Urinary bladder (tissue), 4 donors: ENCODE measurements around the gene MAP2K5. TPM values are rescaled to one million over a fixed set of nuclear protein-coding genes. Genes with fewer than 3 reads are reported as not detected.

Experiments used
- DNase-seq: peaks from one replicate; pipeline ENCODE4 v3.0.0-alpha.2; 2015; ENCODE audit errors: extremely low spot score
- H3K27ac ChIP-seq: one replicate; pipeline ENCODE4 v1.5.1; 2013; ENCODE audit warnings: low read depth, mild to moderate bottlenecking, moderate library complexity
- H3K36me3 ChIP-seq: one replicate; pipeline ENCODE4 v1.6.1; 2013; ENCODE audit warnings: mild to moderate bottlenecking, moderate library complexity; ENCODE audit not compliant: insufficient read depth
- H3K4me1 ChIP-seq: one replicate; pipeline ENCODE4 v1.6.1; 2013; ENCODE audit warnings: mild to moderate bottlenecking, moderate library complexity; ENCODE audit not compliant: insufficient read depth
- H3K4me3 ChIP-seq: one replicate; pipeline ENCODE4 v1.5.1; 2013; ENCODE audit warnings: low read depth, low read length
- WGBS: extraction: QIAGEN DNeasy Blood & Tissue Kit; methylation state at CpG from one replicate; pipeline ENCODE4 v1.1.7; 2013; 5-methylcytosine and 5-hydroxymethylcytosine counted together
- polyA plus RNA-seq: library from polyadenylated mRNA; stranded (reverse); fragments of 200-250 nt; gene quantifications from one replicate; pipeline ENCODE4 v1.2.3, GENCODE V29; 2013
- total RNA-seq: library from RNA; depleted of rRNA; stranded (reverse); fragments of >200 nt; gene quantifications from one replicate; pipeline ENCODE4 v1.2.3, GENCODE V29; 2014
- donor health status: healthy with polysubstance abuse.
- donor health status: healthy.

Gene MAP2K5
- total and polyA plus RNA-seq, 2 donors: 15.4 to 17.3 TPM

DNA sequence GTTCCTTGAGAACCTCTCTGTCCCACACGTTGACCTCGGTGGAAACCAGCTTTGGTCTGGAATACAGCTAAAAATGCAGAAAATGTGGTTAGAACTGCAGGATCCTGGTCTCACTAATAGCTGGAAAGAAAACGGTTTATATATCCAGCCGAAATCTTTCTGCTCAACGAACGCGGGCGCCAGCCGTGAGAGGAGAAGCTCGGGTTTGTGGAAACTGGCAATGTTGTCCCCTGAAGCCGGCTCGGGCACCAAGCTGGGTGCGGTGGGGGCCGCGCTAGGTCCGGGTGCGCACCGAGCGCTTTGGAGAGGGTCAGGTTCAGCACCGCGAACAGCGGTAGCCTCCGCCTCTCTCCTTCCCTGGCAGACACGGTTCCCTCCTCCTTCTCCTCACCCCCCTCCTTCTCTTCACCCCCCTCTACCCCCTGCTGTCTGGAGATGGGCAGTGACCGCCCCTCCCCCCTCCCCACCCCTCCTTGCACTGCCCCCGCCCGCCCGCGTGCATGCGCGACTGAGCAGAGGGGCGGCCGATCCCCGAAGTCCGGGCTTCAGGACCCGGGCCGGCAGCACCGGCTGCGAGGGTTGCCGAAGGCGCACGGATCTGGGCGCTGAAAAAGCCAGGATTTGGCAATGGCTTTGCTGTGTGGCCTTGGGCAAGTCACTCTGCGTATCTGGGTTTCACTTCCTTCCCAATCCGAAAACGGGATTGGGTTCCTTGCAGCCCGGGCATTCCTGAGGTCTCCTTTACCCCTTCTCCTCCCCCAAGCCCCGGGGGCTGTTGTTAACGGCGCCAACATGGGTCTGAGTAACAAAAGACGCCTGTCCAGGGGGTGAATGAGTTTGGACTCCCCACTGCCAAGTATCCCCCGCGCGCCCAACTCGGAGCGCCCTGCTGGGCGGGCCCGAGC lies 282.7 kb downstream of the MAP2K5 start, which contains the start of gene SKOR1:
SKOR1 (plus strand) TSS at position 534 of the 905 bp plus-strand sequence; CDS start at position 628, 94 bp downstream.
- Histone ChIP-seq H3K4me1 (peaks cover 9% of the 10 kb centered on the region), H3K27ac (no peak within 1 kb of the TSS), H3K4me3 (peak within 1 kb of the TSS; percentile 13), H3K36me3 (no peaks in the 10 kb centered on the region)
- WGBS: under 1% methylated on average over 58 of the region's 58 CpGs
- DNase-seq: no peak

DNA sequence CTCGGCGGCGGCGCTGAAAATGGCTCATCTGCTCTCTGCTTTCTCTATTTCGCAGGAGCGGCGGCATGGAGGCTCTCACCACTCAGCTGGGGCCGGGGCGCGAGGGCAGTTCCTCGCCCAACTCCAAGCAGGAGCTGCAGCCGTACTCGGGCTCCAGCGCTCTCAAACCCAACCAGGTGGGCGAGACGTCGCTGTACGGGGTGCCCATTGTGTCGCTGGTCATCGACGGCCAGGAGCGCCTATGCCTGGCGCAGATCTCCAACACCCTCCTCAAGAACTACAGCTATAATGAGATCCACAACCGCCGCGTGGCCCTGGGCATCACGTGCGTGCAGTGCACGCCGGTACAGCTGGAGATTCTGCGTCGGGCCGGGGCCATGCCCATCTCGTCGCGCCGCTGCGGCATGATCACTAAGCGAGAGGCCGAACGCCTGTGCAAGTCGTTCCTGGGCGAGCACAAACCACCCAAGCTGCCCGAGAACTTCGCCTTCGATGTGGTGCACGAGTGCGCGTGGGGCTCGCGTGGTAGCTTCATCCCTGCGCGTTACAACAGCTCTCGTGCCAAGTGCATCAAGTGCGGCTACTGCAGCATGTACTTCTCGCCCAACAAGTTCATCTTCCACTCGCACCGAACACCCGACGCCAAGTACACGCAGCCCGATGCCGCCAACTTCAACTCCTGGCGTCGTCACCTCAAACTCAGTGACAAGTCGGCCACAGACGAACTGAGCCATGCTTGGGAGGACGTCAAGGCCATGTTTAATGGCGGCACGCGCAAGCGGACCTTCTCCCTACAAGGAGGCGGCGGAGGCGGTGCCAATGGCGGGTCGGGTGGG lies 283.6 kb downstream of the MAP2K5 start:
- no peak for DNase-seq
- Histone ChIP-seq H3K4me1 (peaks cover 9% of the 10 kb centered on the region), H3K36me3 (no peaks in the 10 kb centered on the region), H3K27ac (no peak overlapping the region), H3K4me3 (no peak overlapping the region)
- 7% methylated on average over 77 of the region's 77 CpGs for WGBS

DNA sequence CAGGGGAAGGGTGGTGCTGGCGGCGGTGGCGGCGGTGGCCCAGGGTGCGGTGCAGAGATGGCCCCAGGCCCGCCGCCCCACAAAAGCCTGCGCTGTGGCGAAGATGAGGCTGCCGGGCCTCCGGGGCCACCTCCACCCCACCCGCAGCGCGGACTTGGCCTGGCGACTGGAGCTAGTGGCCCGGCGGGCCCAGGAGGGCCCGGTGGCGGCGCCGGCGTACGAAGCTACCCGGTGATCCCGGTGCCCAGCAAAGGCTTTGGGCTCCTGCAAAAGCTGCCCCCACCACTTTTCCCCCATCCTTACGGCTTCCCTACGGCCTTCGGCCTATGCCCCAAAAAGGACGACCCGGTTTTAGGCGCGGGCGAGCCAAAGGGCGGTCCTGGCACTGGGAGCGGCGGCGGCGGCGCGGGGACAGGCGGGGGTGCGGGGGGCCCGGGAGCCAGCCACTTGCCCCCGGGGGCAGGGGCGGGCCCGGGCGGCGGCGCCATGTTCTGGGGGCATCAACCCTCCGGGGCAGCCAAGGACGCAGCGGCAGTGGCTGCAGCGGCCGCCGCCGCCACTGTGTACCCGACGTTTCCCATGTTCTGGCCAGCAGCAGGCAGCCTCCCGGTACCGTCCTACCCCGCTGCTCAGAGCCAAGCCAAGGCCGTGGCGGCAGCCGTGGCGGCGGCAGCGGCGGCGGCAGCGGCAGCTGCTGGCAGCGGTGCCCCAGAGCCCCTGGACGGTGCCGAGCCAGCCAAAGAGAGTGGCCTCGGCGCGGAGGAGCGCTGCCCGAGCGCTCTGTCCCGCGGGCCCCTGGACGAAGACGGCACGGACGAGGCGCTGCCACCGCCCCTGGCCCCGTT lies 284.4 kb downstream of the MAP2K5 start:
- Histone ChIP-seq H3K27ac (no peak overlapping the region), H3K4me1 (peaks cover 9% of the 10 kb centered on the region), H3K36me3 (no peaks in the 10 kb centered on the region), H3K4me3 (peak overlapping the region; percentile 16)
- DNase-seq: no peak
- 3% methylated on average over 88 of the region's 88 CpGs for WGBS

DNA sequence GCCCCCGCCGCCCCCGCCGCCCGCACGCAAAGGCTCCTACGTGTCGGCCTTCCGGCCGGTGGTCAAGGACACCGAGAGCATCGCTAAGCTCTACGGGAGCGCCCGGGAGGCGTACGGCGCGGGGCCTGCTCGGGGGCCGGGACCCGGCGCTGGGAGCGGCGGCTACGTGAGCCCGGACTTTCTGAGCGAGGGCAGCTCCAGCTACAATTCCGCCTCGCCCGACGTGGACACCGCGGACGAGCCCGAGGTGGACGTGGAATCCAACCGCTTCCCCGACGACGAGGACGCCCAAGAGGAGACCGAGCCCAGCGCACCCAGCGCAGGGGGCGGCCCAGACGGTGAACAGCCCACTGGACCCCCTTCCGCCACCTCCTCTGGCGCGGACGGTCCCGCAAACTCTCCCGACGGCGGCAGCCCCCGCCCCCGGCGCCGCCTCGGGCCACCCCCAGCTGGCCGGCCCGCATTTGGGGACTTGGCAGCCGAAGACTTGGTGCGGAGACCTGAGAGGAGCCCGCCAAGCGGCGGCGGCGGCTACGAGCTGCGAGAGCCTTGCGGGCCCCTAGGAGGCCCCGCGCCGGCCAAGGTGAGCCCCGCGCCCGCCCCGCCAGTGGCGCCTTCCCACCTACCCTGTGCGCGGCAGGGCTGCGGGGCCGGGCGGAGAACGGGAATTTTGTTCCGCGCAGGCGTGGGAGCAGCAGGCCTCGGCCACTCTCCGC lies 285.2 kb downstream of the MAP2K5 start:
- peak overlapping the region; percentile 16 for H3K4me3 ChIP-seq
- 3% methylated on average over 91 of the region's 91 CpGs for WGBS
- no peak for DNase-seq

DNA sequence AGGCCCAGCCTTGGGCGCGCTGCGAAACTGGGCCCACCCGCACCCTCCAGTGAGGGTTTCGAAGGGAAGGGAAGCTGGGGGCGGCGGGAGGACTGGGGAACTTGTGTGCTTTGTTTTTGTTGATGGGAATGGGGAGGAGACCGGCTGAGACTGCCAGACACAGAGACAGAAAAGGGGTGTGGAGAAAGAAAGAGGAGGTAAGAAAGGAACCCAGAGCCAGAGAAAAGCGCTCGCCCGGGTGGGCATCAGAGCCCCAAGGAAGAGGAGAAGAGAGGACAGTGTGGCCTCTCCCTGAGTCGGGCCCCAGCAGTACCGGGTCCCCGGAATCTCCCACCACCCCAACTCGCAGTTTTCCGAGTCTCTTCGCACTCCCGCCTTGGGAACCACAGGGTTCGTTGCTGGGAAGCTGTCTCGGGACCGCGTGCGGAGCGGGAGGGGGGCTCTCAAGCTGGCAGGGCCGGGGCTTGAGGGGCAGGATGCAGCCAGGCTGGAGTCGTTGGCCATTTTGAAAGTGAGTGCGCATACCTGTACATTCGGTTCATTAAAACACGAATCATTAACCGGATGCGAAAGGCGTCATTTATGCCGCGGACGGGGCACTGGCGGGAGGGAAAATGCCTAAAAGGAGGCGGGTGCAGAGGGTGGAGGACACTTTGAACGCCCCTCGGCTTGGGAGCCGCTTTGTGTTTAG lies 285.9 kb downstream of the MAP2K5 start:
- Histone ChIP-seq H3K27ac (no peak overlapping the region), H3K4me1 (peaks cover 5% of the 10 kb centered on the region), H3K36me3 (no peaks in the 10 kb centered on the region), H3K4me3 (peak overlapping the region; percentile 11)
- 10% methylated on average over 40 of the region's 40 CpGs for WGBS
- no peak for DNase-seq

More for the DNA sequence above, 285.2 kb downstream of the MAP2K5 start:
- Histone ChIP-seq H3K36me3 (no peaks in the 10 kb centered on the region), H3K27ac (no peak overlapping the region), H3K4me1 (peaks cover 9% of the 10 kb centered on the region)

DNA sequence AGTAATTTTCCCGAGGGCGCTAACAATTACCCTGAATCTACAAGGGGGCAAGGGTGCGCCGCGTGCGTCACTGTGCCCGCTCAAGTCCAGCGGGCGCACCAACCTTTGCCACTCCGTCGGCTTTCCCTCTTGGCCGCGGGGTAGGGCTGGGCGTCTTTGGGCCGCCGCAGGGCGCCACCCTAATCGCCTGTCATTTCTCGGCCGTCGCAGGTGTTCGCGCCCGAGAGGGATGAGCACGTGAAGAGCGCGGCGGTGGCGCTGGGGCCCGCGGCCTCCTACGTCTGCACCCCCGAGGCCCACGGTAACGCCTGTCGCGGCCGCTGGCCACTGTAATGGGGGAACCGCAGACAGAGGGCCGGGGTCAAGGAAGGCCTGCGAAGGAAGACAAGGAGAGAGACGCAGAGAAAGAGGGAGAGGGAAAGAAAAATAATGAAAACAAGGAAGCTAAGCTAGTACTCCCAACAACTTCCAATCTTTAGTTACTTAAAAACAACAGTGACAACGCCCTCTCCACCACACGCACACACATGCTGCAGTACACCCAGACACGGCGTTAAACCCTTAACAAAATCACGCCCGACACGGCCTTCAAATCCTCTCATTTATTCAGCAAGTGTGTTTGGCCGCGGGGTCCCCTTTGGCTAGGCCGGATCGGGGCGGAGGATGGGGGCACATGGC lies 286.6 kb downstream of the MAP2K5 start:
- no peak overlapping the region for H3K27ac ChIP-seq
- H3K4me3 ChIP-seq: no peak overlapping the region
- H3K36me3 ChIP-seq: no peaks in the 10 kb centered on the region
- DNase-seq: no peak
- peaks cover 4% of the 10 kb centered on the region for H3K4me1 ChIP-seq
- WGBS: 14% methylated on average over 54 of the region's 54 CpGs

DNA sequence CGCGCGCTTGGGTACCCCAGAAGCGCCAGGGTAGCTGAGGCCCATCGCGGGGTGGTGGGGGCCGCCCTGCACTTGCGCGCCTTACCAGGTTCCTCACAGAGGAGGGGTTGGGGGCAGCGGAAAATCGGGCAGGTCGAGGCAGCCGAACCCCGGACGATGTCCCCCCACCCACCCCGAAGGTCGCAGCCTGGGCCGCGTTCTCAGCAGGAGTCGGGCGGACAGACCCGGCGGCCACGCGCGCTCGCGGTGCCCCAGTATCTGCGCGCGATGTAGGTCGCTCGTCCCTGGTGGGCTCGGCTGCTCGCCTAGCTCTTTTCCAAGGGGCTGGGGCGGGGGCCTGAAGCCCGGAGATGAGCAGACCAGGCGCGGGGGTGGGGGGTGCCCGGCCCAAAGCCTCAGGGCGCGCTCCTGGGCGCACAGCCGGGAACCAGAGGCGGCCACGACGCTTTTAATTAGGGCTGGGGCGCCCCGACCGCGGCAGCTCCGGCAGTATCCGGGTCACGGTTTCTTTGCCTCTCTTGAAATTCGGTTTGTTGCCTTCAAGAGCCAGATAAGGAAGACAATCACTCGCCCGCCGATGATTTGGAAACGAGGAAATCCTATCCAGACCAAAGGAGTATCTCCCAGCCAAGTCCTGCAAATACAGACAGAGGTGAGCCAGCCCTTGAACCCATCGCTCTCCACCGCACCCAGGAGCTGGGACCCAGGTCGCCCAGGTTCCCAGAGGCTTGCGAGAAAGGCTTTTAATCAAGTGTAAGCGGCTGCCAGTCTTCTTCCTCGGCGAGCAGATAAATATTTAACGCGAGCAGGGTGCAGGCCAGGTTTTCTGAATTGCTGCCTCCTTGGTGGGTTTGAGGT lies 287.4 kb downstream of the MAP2K5 start:
- no peak overlapping the region for H3K4me3 ChIP-seq
- no peak for DNase-seq
- 24% methylated on average over 68 of the region's 68 CpGs for WGBS
- H3K27ac ChIP-seq: no peak overlapping the region
- H3K4me1 ChIP-seq: peaks cover 4% of the 10 kb centered on the region
- no peaks in the 10 kb centered on the region for H3K36me3 ChIP-seq

DNA sequence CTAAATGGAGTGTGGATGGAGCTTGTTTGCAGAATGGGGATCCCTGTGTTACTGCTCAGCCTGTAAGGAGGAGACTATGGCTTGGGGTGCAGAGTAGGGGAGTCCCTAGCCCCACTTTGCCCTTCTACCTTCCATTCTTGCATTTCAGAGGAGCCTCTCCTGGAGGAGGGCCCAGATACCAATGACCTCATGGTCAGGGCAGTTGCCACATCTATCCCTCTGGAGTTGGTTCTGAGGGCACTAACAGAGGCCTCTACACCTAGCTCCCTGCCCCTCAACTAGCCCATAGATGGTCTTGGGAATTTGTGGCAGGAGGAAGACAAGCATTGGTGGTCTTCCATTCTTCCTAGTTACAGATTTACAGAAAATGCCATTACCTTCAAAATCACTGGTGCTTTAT lies 288.9 kb downstream of the MAP2K5 start:
- Histone ChIP-seq H3K4me1 (peaks cover 4% of the 10 kb centered on the region), H3K36me3 (no peaks in the 10 kb centered on the region), H3K4me3 (no peak overlapping the region), H3K27ac (no peak overlapping the region)
- no peak for DNase-seq

DNA sequence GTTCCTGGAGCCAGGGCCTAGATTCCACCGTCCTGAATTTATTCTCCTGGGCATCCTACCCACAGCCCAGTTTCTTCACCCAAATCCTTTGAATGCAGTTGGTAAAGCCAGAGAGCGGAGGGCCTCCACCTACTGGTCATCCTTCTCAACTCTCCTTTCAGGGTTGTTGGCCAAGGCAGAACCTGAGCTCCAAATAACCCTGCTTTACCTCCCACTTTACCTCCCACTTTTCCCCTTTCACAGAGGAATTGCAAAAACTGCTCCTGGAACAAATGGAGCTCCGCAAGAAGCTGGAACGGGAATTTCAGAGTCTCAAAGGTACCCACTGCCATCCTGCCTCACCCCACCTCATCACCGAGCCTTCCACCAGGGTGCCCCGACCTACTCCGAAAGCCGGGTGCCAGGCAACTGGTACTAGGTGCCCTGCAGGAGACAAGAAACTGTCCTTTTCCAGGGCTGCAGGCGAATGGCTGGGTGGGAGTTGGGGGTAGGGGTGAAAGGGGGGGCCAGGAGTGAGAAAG lies 289.6 kb downstream of the MAP2K5 start:
- WGBS: 42% methylated on average over 9 of the region's 9 CpGs
- peaks cover 4% of the 10 kb centered on the region for H3K4me1 ChIP-seq

DNA sequence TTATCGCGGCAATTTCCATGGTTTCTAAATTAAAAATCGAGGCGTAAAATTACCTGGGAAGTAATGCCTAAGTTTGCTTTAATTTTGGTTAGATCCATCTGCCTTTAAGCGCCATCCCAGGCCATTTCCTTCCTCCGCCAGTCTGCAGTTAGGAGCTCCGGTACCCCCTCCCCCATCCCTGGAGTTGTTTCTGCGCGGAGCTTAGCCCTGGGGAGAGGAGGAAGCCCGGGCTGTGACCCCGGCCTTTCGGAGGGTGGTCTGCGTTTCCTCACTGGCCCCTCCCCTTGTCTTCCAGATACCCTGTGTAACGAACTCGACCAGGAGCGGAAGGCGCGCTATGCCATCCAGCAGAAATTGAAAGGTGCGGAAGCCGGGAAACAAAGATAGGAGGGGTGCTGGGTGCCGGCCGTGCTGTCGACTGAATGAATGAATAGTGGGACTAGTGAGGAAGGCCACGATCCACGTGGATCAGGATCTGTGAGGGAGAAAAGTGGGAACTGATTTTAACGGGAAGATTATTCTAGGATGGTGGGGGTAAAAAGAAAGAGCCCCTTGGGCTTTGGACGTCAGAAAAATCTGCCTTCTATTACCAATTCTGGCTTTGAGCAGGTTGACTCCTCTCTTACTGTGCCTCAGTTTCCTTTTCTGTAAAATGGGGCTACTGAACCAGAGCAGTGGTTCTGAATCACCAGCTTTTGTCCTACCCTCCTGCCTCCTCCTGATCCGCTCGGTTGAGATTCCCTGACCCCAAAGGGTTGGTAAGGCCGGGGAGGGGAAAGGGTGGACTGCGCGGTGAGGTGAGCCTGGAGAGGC lies 290.6 kb downstream of the MAP2K5 start:
- Histone ChIP-seq H3K36me3 (no peaks in the 10 kb centered on the region), H3K27ac (no peak overlapping the region), H3K4me3 (no peak overlapping the region), H3K4me1 (peaks cover 1% of the 10 kb centered on the region)
- DNase-seq: no peak
- WGBS: 12% methylated on average over 32 of the region's 32 CpGs

More for the DNA sequence above, 289.6 kb downstream of the MAP2K5 start:
- no peak overlapping the region for H3K27ac ChIP-seq
- H3K36me3 ChIP-seq: no peaks in the 10 kb centered on the region
- no peak for DNase-seq
- no peak overlapping the region for H3K4me3 ChIP-seq
